Uterus (tissue), 4 donors: ENCODE measurements around the gene MYH11. TPM values are rescaled to one million over a fixed set of nuclear protein-coding genes. Genes with fewer than 3 reads are reported as not detected.
A peak's percentile ranks its signal among the peaks of the same experiment; 100 is the strongest.

Experiments
- DNase-seq, 2 donors: peaks; one replicate each; pipeline ENCODE4 v3.0.0-alpha.2; 2019 to 2020
- H3K27ac ChIP-seq, 2 donors: fragments of 200-600 bp; sonication (generic); 1 replicate in 1 of 2; 2 replicates in 1 of 2; pipeline ENCODE4 v1.5.1; 2016 to 2018
- H3K27me3 ChIP-seq, 2 donors: fragments of 200-600 bp; sonication (generic); one replicate each; pipeline ENCODE4 v1.5.1; 2018 to 2019; ENCODE audit warnings: control low read depth in 1 of 2
- H3K36me3 ChIP-seq, 2 donors: fragments of 200-600 bp; sonication (generic); one replicate each; pipeline ENCODE4 v1.5.1; 2019; ENCODE audit warnings: control low read depth in 1 of 2
- H3K4me1 ChIP-seq, 2 donors: fragments of 200-600 bp; sonication (generic); one replicate each; pipeline ENCODE4 v1.5.1; 2018 to 2019; ENCODE audit warnings: control low read depth in 1 of 2
- H3K4me3 ChIP-seq, 2 donors: fragments of 200-600 bp; sonication (generic); 1 replicate in 1 of 2; 2 replicates in 1 of 2; pipeline ENCODE4 v1.5.1; 2018 to 2019; ENCODE audit warnings: mild to moderate bottlenecking in 1 of 2
- H3K9me3 ChIP-seq, 2 donors: fragments of 200-600 bp; sonication (generic); one replicate each; pipeline ENCODE4 v1.5.1; 2019; ENCODE audit warnings: control low read depth in 1 of 2
- CTCF ChIP-seq, 4 experiments: fragments of 200-600 bp in 2 of 4; fragments of 450-650 bp in 2 of 4; sonication (generic) in 2 of 4; IDR thresholded peaks; one replicate each; pipeline ENCODE4 v1.5.1; 2016 to 2019; ENCODE audit warnings: antibody characterized with exemption in 4 of 4, mild to moderate bottlenecking in 2 of 4, moderate library complexity in 1 of 4
- POLR2A ChIP-seq, 2 donors: fragments of 450-650 bp; IDR thresholded peaks; one replicate each; pipeline ENCODE4 v1.6.1; 2016; ENCODE audit warnings: antibody characterized with exemption in 2 of 2, mild to moderate bottlenecking in 1 of 2, moderate library complexity in 1 of 2
- intact Hi-C: fragments of 100-400 bp; cut with DNase I; formaldehyde crosslinking; loops from one replicate; pipeline ENCODE4 v1.15.1; 2023; ENCODE audit warnings: low total_unique reads
- total RNA-seq, 4 donors: library from RNA; depleted of rRNA in 3 of 4; stranded (reverse); fragments of >200 nt in 3 of 4; gene quantifications; one replicate each; pipeline versions ENCODE4 v1.1.0 to v1.2.4, GENCODE V29; 2014 to 2023
- donor health status: DM: yes; HTN: yes; CAD: no.

The MYH11 gene
- total RNA-seq, 4 donors from 2014 or later: 447 to 1,893 (median 822) TPM

- TF ChIP-seq POLR2A (IDR thresholded peaks at IDR 0.05) (no peak), CTCF (IDR thresholded peaks at IDR 0.05) (no peak)
- no peak overlapping the region for H3K4me3 ChIP-seq
- no peaks in the 10 kb centered on the region for H3K9me3 ChIP-seq
- H3K27me3 ChIP-seq: no peaks in the 10 kb centered on the region
- no peaks in the 10 kb centered on the region for H3K4me1 ChIP-seq
- H3K36me3 ChIP-seq: no peaks in the 10 kb centered on the region
- intact Hi-C loops: no loop called here
- no peak for DNase-seq
- H3K27ac ChIP-seq: no peak overlapping the region
These were observed 165.8 kb downstream of the MYH11 start for GRCh38 chr16:15691046-15691445.

- Histone ChIP-seq H3K9me3 (no peaks in the 10 kb centered on the region), H3K36me3 (no peaks in the 10 kb centered on the region), H3K27ac (no peak overlapping the region), H3K27me3 (no peaks in the 10 kb centered on the region), H3K4me3 (no peak overlapping the region), H3K4me1 (no peaks in the 10 kb centered on the region)
- DNase-seq: no peak
- intact Hi-C loops: no loop called here
- no peak for TF ChIP-seq CTCF (IDR thresholded peaks at IDR 0.05)
- no peak for TF ChIP-seq POLR2A (IDR thresholded peaks at IDR 0.05)
These were observed 166.5 kb downstream of the MYH11 start for GRCh38 chr16:15690296-15690695.

GRCh38 chr16:15689290-15689689 is 167.5 kb downstream of the MYH11 start:
- intact Hi-C loops: no loop called here

GRCh38 chr16:15686287-15686686 is 170.5 kb downstream of the MYH11 start:
- Histone ChIP-seq H3K4me3 (no peak overlapping the region), H3K27ac (no peak overlapping the region), H3K4me1 (no peaks in the 10 kb centered on the region), H3K36me3 (no peaks in the 10 kb centered on the region), H3K27me3 (no peaks in the 10 kb centered on the region), H3K9me3 (no peaks in the 10 kb centered on the region)
- no peak for DNase-seq
- intact Hi-C loops: no loop called here
- TF ChIP-seq CTCF (IDR thresholded peaks at IDR 0.05) (no peak), POLR2A (IDR thresholded peaks at IDR 0.05) (no peak)

More at GRCh38 chr16:15689290-15689689, 167.5 kb downstream of the MYH11 start:
- no peaks in the 10 kb centered on the region for H3K27me3 ChIP-seq
- H3K9me3 ChIP-seq: no peaks in the 10 kb centered on the region
- H3K36me3 ChIP-seq: no peaks in the 10 kb centered on the region
- no peak for DNase-seq
- TF ChIP-seq CTCF (IDR thresholded peaks at IDR 0.05): no peak
- TF ChIP-seq POLR2A (IDR thresholded peaks at IDR 0.05): no peak
- no peaks in the 10 kb centered on the region for H3K4me1 ChIP-seq
- no peak overlapping the region for H3K27ac ChIP-seq
- H3K4me3 ChIP-seq: no peak overlapping the region

GRCh38 chr16:15682105-15682570 is 174.7 kb downstream of the MYH11 start:
- H3K27ac ChIP-seq: peak overlapping the region in 1 of 2 donors; percentile 13
- intact Hi-C loops: no loop called here
- TF ChIP-seq CTCF (IDR thresholded peaks at IDR 0.05): no peak
- DNase-seq: no peak
- no peaks in the 10 kb centered on the region for H3K36me3 ChIP-seq
- no peak overlapping the region for H3K4me3 ChIP-seq
- no peaks in the 10 kb centered on the region for H3K4me1 ChIP-seq
- no peaks in the 10 kb centered on the region for H3K27me3 ChIP-seq
- H3K9me3 ChIP-seq: no peaks in the 10 kb centered on the region
